ENCODE measurements around the gene NPAS3.

The NPAS3 gene

GRCh38 chr14:33611405-33612196 is 672.9 kb downstream of the NPAS3 start:
- Histone ChIP-seq H3K9ac (no peak overlapping the region), H4K20me1 (ENCODE audit: insufficient read depth) (no peaks in the 10 kb centered on the region), H3K79me2 (ENCODE audit: insufficient read depth, low read depth) (no peaks in the 10 kb centered on the region), H3K36me3 (ENCODE audit: insufficient read depth) (no peaks in the 10 kb centered on the region), H3K27me3 (ENCODE audit: insufficient read depth, low read depth) (no peaks in the 10 kb centered on the region), H2AFZ (ENCODE audit: low read depth) (no peak overlapping the region), H3K27ac (no peak overlapping the region), H3K4me1 (ENCODE audit: low read depth, poor library complexity, severe bottlenecking) (no peaks in the 10 kb centered on the region), H3K4me2 (no peak overlapping the region), H3K4me3 (IDR thresholded peaks at IDR 0.05; ENCODE audit: insufficient read depth, low read depth, low read length) (no peak overlapping the region)
- no peak for TF ChIP-seq CTCF (conservative IDR thresholded peaks at IDR 0.05; ENCODE audit: low read depth, low read length)

- no peak overlapping the region for H2AFZ ChIP-seq (ENCODE audit: low read depth)
Observed at GRCh38 chr14:33612197-33612505, 673.5 kb downstream of the NPAS3 start.

GRCh38 chr14:33617154-33617553 is 678.5 kb downstream of the NPAS3 start:
- H3K79me2 ChIP-seq (ENCODE audit: insufficient read depth, low read depth), result no peaks in the 10 kb centered on the region
- H3K27me3 ChIP-seq (ENCODE audit: insufficient read depth, low read depth), result no peaks in the 10 kb centered on the region
- no peaks in the 10 kb centered on the region for H3K4me1 ChIP-seq (ENCODE audit: low read depth, poor library complexity, severe bottlenecking)
- TF ChIP-seq CTCF (conservative IDR thresholded peaks at IDR 0.05; ENCODE audit: low read depth, low read length), result no peak
- no peak overlapping the region for H3K9ac ChIP-seq
- H3K27ac ChIP-seq, result no peak overlapping the region
- H3K36me3 ChIP-seq (ENCODE audit: insufficient read depth), result no peaks in the 10 kb centered on the region
- H3K4me2 ChIP-seq, result no peak overlapping the region
- no peaks in the 10 kb centered on the region for H4K20me1 ChIP-seq (ENCODE audit: insufficient read depth)
- no peak overlapping the region for H3K4me3 ChIP-seq (IDR thresholded peaks at IDR 0.05; ENCODE audit: insufficient read depth, low read depth, low read length)
- H2AFZ ChIP-seq (ENCODE audit: low read depth), result no peak overlapping the region

More at GRCh38 chr14:33612197-33612505, 673.5 kb downstream of the NPAS3 start:
- H3K9ac ChIP-seq, result no peak overlapping the region
- no peak overlapping the region for H3K27ac ChIP-seq
- no peak overlapping the region for H3K4me3 ChIP-seq (IDR thresholded peaks at IDR 0.05; ENCODE audit: insufficient read depth, low read depth, low read length)
- H3K27me3 ChIP-seq (ENCODE audit: insufficient read depth, low read depth), result no peaks in the 10 kb centered on the region
- H3K36me3 ChIP-seq (ENCODE audit: insufficient read depth), result no peaks in the 10 kb centered on the region
- no peak overlapping the region for H3K4me2 ChIP-seq
- H4K20me1 ChIP-seq (ENCODE audit: insufficient read depth), result no peaks in the 10 kb centered on the region
- no peak for TF ChIP-seq CTCF (conservative IDR thresholded peaks at IDR 0.05; ENCODE audit: low read depth, low read length)
- H3K4me1 ChIP-seq (ENCODE audit: low read depth, poor library complexity, severe bottlenecking), result no peaks in the 10 kb centered on the region
- no peaks in the 10 kb centered on the region for H3K79me2 ChIP-seq (ENCODE audit: insufficient read depth, low read depth)

- no peak for TF ChIP-seq CTCF (conservative IDR thresholded peaks at IDR 0.05; ENCODE audit: low read depth, low read length)
- no peaks in the 10 kb centered on the region for H3K4me1 ChIP-seq (ENCODE audit: low read depth, poor library complexity, severe bottlenecking)
- H3K9ac ChIP-seq, result no peak overlapping the region
- H3K4me3 ChIP-seq (IDR thresholded peaks at IDR 0.05; ENCODE audit: insufficient read depth, low read depth, low read length), result no peak overlapping the region
- no peaks in the 10 kb centered on the region for H3K36me3 ChIP-seq (ENCODE audit: insufficient read depth)
- no peaks in the 10 kb centered on the region for H3K79me2 ChIP-seq (ENCODE audit: insufficient read depth, low read depth)
- no peaks in the 10 kb centered on the region for H4K20me1 ChIP-seq (ENCODE audit: insufficient read depth)
- H3K27me3 ChIP-seq (ENCODE audit: insufficient read depth, low read depth), result no peaks in the 10 kb centered on the region
- H3K4me2 ChIP-seq, result no peak overlapping the region
- H3K27ac ChIP-seq, result no peak overlapping the region
- no peak overlapping the region for H2AFZ ChIP-seq (ENCODE audit: low read depth)
Observed at GRCh38 chr14:33618361-33619105, 679.9 kb downstream of the NPAS3 start.
